ENCODE measurements around the gene GLIS2.

GLIS2 gene

GRCh38 chr16:4372578-4373355 is 56.9 kb downstream of the GLIS2 start:
- peak; percentile 85 for DNase-seq

- DNase-seq, result peak; percentile 53
These were observed 57.6 kb downstream of the GLIS2 start for GRCh38 chr16:4373356-4373908.

- peak; percentile 97 for DNase-seq
These were observed 58.3 kb downstream of the GLIS2 start for GRCh38 chr16:4373909-4374742.

GRCh38 chr16:4375717-4376116 is 59.9 kb downstream of the GLIS2 start:
- DNase-seq, result no peak

- DNase-seq, result no peak
These were observed 60.4 kb downstream of the GLIS2 start for GRCh38 chr16:4376126-4376892.

- no peak for DNase-seq
These were observed 61.2 kb downstream of the GLIS2 start for GRCh38 chr16:4376893-4377572.

GRCh38 chr16:4377573-4378154 is 61.8 kb downstream of the GLIS2 start:
- DNase-seq, result no peak

GRCh38 chr16:4378161-4378666 is 62.3 kb downstream of the GLIS2 start:
- no peak for DNase-seq

GRCh38 chr16:4378999-4379690 is 63.3 kb downstream of the GLIS2 start:
- DNase-seq, result no peak

- no peak for DNase-seq
These were observed 64.5 kb downstream of the GLIS2 start for GRCh38 chr16:4380119-4381063.

GRCh38 chr16:4381072-4381934 is 65.4 kb downstream of the GLIS2 start:
- DNase-seq, result no peak

GRCh38 chr16:4381935-4382794 is 66.3 kb downstream of the GLIS2 start:
- no peak for DNase-seq

- no peak for DNase-seq
These were observed 67.0 kb downstream of the GLIS2 start for GRCh38 chr16:4382795-4383357.

GRCh38 chr16:4383591-4384444 is 68.0 kb downstream of the GLIS2 start:
- no peak for DNase-seq

GRCh38 chr16:4384509-4384942 is 68.7 kb downstream of the GLIS2 start:
- DNase-seq, result peak; percentile 66

- DNase-seq, result no peak
These were observed 69.4 kb downstream of the GLIS2 start for GRCh38 chr16:4385066-4385788.

Data from fibroblast of skin of right quadriceps (primary cell).